ENCODE results near the gene PIEZO2.
"Not testable (repeated sequence)": the region's sequence is repeated elsewhere in the genome, so short reads cannot be mapped to it uniquely, and the experiment has no call there.

The PIEZO2 gene

GRCh38 chr18:11149441-11150270 is at the start of gene PIEZO2:
Gene PIEZO2, minus strand, starts transcription at chr18:11149569. Its CDS starts 981 bp downstream, at chr18:11148588.
- no peak for DNase-seq

DNA sequence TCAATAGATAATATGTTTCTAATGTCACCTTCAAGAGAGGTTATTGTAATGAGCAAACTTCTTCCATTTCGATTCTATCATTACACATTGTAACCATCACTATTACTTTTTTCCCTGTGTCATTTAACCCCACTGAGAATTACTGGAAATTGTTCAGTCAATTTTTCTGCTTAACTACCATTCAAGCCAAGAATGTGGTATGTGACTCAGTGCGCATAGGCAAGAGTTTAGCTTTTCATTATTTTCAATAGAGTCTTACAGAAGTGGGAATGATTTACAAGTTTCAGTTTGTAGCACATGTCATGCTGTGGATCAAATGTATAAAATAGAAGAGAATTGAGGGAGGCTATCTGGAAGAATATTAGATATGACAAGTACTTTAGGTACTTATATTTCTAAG is 34.3 kb upstream of the PIEZO2 start:
- no peak for DNase-seq

DNA sequence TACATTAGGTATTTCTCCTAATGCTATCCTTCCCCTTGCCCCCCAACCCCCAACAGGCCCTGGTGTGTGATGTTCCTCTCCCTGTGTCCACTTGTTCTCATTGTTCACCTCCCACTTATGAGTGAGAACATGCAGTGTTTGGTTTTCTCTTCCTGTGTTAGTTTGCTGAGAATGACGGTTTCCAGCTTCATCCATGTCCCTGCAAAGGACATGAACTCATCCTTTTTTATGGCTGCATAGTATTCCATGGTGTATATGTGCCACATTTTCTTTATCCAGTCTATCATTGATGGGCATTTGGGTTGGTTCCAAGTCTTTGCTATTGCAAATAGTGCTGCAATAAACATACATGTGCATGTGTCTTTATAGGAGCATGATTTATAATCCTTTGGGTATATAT is 32.3 kb upstream of the PIEZO2 start:
- not testable (repeated sequence) for DNase-seq

DNA sequence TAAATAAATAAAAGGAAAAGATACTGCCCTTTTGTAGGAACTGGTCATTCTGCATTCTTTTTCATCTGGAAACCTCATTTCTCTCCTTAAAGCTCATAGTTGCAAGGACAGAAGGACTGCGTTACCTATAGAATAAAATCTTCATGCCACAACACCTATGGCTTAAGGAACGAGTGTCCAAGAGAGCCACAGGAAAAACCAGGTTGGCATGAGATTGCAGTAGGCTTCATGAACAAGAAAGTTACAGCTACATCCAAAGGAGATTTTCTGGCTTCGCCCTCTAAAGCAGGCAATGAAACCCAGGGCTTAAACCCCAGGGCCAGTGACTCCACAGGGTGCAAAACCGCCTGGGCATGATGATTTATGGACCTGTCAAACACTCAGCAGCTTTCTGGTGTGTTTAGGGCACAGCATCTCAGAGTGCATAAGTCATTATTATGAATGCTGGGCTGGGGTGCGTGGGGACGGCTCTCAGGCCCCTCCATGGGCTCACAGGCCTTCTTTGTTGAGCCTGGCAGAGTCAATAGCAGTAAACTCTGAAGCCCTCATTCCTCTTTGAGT is 30.7 kb upstream of the PIEZO2 start:
- DNase-seq, result no peak

DNA sequence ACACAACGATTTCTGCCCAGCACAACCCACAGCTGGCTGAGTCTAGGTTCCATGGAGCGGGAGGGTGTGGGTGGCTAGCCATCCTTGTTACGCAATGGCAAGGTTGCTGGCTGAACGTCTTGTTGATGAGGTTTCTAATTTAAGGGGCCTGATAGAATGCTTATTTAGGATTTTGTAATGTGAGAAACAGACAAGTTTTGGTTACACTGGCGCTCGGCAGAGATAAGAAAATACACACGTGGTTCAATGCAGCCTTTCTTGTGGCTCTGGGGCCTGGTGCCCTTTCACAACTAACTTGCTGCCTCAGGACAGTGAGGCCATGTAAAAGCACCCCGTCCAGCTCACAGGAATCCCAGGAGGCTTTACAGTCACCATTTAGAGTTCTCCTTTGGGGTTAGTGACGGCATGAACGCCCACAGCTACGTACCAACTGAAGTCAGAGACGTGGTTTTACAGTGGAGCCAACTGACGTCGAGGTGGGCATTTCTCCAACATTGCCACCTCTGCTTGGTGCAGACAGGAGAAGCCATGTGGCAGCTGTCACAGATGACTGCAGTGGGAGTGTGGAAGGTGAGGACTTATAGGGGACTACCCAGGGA is 29.7 kb upstream of the PIEZO2 start:
- DNase-seq, result no peak

DNA sequence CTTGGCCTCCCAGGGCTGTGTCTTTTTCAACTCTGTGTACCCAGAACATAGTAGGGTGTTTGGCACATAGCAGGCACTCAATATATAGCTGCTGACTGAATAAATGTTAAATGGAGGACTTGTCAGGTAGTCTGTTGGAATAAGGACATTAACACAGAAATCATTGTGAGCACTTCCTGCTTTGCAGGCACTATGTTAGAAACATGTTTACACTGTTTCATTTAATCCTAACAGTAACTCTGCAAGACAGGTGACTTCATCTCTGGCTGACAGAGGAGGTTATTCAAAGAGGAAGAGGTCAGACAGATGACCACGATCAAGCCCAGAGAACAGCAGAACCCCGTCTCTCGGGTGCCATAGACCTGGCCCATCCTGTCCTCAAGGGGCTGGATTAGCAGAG is 28.0 kb upstream of the PIEZO2 start:
- no peak for DNase-seq

DNA sequence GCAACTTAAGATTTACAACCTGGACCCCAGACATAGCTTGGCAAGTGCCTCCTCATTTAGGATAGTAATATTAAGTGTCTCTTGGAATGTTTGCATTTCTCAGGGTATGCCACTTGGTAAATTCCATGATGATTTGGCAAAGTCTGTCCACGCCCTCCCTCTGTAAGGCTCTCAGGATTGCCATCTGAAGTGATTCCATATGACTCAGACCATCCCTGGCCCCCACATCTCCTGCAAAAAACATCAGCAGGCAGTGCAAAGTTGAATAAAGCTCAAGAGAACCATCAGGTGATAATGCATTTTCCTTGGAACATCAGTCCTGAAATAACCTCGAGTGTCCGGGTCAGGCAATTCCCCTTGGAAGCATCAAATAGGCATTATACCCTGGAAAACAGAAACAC is 27.1 kb upstream of the PIEZO2 start:
- DNase-seq, result no peak

DNA sequence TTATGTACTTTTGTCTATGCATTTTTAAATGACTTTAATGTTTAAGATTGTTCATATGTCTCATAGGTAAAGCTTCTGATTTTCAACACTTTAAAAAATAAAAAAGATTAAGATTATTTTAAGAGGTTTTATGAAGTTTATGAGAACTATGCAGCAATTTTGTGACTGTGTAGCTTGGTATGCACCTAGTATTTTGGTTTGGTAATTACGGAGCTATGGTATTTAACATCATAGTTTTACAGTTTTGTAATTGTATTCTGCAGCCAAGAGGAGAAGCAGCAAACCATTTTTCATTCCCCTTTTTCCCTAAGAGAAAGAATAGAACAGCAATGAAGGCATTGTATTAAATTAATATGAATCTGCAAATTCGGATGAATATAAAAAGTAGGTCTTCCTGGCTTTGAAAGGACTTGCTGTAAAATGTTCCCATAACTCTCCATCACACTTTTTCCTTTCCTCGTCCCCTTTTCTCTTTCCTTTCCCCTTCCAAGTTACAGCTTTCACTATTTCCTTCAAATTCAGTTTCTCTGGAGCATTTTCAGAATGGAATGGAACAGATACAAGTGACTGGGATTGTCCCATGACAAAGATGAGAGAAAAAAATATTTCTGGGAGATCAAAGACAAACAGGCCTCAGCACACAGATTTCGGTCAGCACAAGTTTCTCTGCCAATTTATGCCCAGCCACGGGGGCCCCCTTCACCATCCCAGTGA is 26.1 kb upstream of the PIEZO2 start:
- no peak for DNase-seq

DNA sequence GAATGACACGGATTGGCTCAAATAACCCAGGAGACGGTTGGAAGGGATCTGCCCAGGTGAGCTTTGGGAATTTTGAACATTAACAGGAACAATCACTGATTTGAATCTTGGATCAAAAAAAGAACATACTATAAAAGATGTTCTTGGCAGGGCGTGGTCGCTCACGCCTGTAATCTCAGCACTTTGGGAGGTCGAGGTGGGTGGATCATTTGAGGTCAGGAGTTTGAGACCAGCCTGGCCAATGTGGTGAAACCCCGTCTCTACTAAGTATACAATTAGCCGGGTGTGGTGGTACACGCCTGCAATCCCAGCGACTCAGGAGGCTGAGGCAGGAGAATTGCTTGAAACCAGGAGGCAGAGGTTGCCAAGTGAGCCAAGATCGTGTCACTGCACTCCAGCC is 24.8 kb upstream of the PIEZO2 start:
- DNase-seq, result not testable (repeated sequence)

DNA sequence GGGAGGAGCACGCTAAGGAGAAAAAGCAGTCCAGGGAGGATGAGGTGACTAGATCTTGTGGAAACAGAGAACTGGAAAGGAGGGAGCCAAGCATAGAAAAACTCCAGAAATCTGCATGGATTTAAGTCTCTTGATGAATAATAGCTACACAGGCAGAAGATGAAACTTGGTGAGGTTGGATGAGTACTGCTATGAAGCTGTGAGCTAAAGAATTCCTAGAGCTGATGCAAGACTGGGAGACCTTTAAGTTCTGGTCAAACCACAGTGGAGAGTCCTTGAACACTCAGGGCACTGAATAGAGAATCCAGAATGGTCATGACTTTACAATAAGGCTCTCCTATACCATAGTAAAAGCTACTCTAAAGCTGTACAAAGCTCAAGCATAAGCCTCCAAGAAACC is 18.4 kb upstream of the PIEZO2 start:
- DNase-seq, result no peak

DNA sequence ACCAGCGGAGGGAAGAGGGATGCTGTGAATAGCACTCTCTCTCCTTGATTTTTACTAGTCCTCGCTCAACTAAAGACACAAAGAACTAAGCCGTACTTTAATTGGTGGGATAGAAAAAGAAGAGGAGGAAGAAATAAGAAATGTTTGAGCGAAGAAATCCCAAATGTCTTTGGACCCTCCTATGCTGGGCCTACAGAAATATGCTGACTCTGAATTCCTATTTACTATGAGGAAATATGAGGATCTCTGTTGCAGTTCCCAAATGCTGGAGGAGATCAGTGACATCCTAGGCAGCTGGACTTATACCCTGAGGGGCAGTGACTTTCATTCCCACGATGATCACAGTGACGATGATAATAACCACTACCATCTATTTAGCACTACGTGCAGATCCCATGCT is 16.6 kb upstream of the PIEZO2 start:
- DNase-seq, result no peak

GRCh38 chr18:11165138-11165537 is 15.8 kb upstream of the PIEZO2 start:
- no peak for DNase-seq

DNA sequence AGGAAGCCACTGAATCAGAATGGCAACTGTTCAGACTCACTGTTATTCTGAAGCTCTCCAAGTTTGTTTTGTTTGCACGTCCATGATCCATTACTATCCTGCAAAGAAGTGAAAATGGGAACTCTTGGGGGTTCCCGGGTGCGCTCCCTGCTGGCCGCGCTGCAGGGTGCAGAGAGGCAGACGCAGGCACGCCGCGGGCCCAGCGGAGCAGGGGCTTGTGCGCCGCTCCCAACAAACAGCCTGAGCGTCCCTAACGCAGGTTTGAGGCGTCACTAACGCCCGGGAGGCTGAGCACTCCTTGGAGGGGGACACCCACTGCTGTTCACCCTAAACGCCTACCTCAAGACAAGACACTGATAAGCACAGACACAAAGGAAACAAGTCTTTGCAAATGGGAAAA is 14.3 kb upstream of the PIEZO2 start:
- DNase-seq, result peak; percentile 5 to 14

- DNase-seq, result no peak
Measured at GRCh38 chr18:11162889-11163288, 13.5 kb upstream of the PIEZO2 start.

DNA sequence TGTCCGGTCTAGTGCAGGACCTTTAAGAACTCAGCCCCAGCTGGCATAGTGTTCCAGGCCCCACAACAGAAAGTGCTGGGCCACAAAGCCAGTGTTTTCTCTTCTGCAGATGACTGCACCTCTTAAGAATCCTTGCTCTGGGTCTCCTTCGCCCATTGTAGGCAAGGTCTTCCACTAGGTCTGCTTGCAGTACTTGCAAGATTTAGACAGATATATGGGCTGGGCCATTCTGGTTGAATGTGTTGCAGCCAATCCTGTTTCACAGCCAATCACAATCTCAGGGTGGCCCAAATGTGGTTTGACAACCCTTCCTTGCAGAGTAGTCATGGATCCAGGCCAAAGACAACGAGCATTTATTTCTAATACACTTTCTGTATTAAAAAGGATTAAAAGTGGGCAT is 13.1 kb upstream of the PIEZO2 start:
- DNase-seq, result no peak

DNA sequence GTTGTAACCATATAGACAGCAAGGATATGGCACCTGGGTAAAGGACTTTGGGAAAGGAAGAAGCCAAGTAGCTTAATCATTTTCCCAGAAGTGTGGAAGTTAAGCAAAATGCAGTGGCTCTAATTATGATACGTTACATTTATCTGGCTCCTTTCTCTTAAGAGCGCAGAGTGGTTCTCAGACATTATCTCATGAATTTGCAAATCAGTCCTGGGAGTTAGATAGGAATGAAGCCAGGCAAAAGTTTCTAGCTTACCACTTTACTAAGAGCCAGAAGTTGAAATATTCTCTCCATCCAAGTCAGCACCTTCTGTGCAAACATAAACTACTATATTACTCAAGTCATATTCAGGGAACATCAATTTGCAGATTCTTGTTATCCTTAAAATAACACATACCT is 10.9 kb upstream of the PIEZO2 start:
- no peak for DNase-seq

- no peak for DNase-seq
Measured at GRCh38 chr18:11159844-11160243, 10.5 kb upstream of the PIEZO2 start.

DNA sequence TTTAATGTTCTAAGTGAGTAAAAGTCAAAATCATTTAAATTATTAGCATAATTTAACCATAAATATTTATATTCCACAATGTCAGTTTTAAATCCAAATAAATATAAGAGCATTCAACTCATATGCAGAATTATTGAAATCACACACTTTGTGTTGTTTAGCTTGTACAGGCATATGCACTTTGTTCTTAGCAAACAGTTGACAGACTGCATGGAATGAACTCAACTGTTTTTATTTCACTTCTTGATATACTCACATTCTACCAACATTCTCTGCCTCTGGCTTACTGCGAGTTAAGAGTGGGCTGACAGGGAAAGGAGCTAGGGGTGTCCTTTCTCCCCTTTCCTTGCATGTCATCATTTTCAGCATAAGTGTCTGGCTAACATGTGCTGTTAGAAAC is 7.6 kb upstream of the PIEZO2 start:
- no peak for DNase-seq

DNA sequence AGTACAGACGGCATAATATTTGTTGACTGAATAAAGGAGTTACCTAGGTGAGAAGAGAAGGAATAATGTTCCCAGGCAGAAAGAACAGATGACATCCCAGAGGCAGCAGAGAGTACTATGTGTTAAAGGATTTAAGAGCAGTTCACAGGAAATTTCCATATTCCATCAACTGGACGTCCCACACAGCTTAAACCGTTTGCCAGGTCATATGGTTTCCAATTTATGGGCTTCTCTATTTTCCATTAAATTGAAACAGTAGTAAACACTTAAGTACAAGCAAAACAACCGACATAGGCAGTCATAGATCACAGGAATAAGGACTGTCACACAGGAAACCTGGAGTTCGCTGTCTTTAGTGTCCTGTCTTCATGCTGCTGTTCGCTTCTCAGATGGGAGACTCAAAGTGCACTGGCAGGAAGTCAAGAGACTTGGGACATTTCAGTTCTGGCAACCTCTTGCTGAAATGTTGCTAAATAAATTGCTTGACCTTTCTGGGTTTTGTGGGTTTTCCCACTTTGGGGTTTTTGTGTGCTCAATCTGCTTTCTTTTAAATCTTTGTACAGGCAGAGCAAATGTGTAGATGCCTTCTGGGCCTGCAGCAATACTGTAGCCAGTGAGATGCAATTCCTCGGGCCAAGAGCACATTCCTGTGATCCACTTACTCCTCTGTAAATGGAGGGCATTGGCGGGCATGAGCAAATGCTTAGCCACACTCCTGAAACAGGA is 5.8 kb upstream of the PIEZO2 start:
- DNase-seq, result no peak

- DNase-seq, result peak; percentile 58
Measured at GRCh38 chr18:11154368-11154989, 5.1 kb upstream of the PIEZO2 start.

- DNase-seq, result no peak
Measured at GRCh38 chr18:11153097-11153496, 3.7 kb upstream of the PIEZO2 start.

- DNase-seq, result no peak
Measured at GRCh38 chr18:11150271-11150615, 874 bp upstream of the PIEZO2 start.

All from Kasumi-1 (cell line).